PFSK-1 (cell line): Measurements from ENCODE around the gene MZB1.

Experiments
- FOXP2 ChIP-seq: optimal IDR thresholded peaks from 2 replicates; pipeline ENCODE3; 2011; ENCODE audit warnings: borderline replicate concordance, control low read depth, inconsistent platforms; ENCODE audit not compliant: insufficient read depth; ENCODE audit errors: extremely low read length, extremely low read depth
- POLR2AphosphoS5 ChIP-seq: IDR thresholded peaks from 2 replicates; pipeline ENCODE4 v1.6.1; 2012; ENCODE audit warnings: low read depth, mild to moderate bottlenecking, control low read depth, low read length, moderate library complexity
- SIN3A ChIP-seq: IDR thresholded peaks from 2 replicates; pipeline ENCODE4 v1.6.1; 2012; ENCODE audit warnings: mild to moderate bottlenecking, low read length, moderate library complexity, borderline replicate concordance; ENCODE audit not compliant: insufficient read depth
- TAF1 ChIP-seq: IDR thresholded peaks from 2 replicates; pipeline ENCODE4 v1.6.1; 2012; ENCODE audit warnings: low read length, control low read depth, borderline replicate concordance; ENCODE audit not compliant: insufficient read depth
- TF ChIP-seq, protein P1 (sequence below), 2 experiments: IDR thresholded peaks; 2 replicates each; pipeline versions ENCODE4 v1.6.1 to v1.8.0; 2011 to 2012; ENCODE audit warnings: low read depth in 2 of 2, low read length in 2 of 2, control low read depth in 1 of 2, inconsistent platforms in 1 of 2, mild to moderate bottlenecking in 1 of 2, moderate library complexity in 1 of 2; ENCODE audit not compliant: insufficient read depth in 1 of 2

DNA sequence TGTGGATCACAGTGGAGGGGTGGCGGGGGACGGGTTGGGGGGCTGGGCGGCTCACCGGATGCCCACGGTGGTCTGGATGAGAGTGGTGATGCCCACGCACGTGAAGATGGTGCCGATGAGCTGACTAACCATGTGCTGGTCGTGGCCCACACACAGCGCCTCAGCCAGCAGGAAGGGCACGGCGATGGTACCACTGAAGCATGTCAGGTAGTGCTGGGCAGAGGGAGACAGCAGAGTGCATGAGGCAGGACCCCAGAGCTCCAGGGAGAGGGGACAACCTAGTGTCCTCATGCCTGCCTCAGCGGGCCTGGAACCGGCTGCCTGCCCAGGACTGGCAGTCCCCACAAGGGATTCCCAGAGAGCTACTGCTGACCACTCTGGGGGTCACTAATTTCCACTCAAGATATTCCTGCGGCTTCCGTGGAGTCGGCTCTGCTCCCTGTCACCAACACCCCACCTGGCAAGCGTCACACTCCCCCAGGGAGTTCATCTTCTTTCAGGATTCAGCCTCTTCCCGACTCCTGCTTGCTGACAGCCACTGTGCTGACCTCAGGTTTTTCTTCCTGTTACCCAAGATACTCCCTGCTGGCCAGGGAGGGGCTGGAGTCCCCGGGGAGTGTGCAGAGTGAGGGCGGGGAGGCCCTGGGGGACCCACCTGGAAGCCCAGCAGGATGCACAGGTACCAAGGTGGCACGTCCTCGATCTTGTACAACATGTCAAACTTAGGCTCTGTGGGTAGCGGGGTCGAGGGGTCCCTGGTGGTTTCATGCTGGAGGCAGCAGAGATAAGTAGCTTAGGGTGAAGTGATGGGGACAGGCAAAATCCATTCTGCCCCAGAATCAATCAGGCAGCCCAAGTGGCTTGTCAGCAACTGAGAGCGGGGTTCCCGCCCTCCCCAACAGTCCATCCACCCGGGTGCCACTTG, 7.6 kb downstream of the MZB1 start:
- TF ChIP-seq POLR2AphosphoS5 (no peak), TAF1 (no peak), SIN3A (no peak), FOXP2 (no peak)
- TF ChIP-seq, protein P1, sequence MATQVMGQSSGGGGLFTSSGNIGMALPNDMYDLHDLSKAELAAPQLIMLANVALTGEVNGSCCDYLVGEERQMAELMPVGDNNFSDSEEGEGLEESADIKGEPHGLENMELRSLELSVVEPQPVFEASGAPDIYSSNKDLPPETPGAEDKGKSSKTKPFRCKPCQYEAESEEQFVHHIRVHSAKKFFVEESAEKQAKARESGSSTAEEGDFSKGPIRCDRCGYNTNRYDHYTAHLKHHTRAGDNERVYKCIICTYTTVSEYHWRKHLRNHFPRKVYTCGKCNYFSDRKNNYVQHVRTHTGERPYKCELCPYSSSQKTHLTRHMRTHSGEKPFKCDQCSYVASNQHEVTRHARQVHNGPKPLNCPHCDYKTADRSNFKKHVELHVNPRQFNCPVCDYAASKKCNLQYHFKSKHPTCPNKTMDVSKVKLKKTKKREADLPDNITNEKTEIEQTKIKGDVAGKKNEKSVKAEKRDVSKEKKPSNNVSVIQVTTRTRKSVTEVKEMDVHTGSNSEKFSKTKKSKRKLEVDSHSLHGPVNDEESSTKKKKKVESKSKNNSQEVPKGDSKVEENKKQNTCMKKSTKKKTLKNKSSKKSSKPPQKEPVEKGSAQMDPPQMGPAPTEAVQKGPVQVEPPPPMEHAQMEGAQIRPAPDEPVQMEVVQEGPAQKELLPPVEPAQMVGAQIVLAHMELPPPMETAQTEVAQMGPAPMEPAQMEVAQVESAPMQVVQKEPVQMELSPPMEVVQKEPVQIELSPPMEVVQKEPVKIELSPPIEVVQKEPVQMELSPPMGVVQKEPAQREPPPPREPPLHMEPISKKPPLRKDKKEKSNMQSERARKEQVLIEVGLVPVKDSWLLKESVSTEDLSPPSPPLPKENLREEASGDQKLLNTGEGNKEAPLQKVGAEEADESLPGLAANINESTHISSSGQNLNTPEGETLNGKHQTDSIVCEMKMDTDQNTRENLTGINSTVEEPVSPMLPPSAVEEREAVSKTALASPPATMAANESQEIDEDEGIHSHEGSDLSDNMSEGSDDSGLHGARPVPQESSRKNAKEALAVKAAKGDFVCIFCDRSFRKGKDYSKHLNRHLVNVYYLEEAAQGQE (IDR thresholded peaks at IDR 0.05; ENCODE audit: insufficient read depth in 1 of 2, low read depth in 2 of 2, low read length in 2 of 2), result no peak
